Measurements from ENCODE around the gene RAB17. TPM values are rescaled to one million over a fixed set of nuclear protein-coding genes. Genes with fewer than 3 reads are reported as not detected.

RAB17 gene
- total and polyA plus RNA-seq, 2 of the 8 experiments (the other 6 are each of a cell fraction or from before 2014, with no cell fraction given) = 42.6 to 83.4 TPM

DNA sequence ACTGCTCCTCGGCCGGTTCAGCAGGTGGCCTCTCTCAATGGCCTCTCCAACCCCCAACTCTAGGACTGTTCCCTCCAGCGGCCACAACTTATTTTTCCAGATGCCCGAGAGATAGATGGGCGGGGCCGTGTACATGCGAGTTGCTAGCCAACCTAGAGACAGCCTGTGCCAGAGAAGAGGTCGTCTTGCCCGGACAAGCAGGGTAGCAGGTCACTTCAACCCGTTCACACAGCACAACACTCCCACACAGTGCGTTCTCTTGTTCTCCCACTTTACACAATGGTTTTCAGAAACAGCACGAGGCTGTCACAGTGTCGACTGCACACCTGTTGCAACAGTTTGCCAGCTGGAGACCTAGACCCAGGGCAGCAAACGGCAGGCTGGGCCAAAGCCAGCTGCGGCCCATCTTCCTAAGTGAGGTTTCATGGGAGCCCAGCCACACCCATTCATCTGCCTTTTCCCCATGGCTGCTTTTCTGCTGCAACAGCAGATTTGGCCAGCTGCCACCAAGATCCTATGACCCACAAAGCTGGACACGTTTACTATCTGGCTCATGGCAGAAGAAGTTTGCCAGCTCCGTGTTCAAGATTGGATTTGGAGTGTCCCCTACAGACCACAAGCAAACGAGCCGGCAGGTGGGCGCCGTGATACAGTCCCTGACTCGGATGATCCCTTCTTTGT, 31.4 kb downstream of the RAB17 start:
- no peak overlapping the region for H2AFZ ChIP-seq (ENCODE audit: low read length)
- no peak overlapping the region for H4K91ac ChIP-seq (replicated peaks; ENCODE audit: insufficient read length, low read length)
- H3K23ac ChIP-seq (ENCODE audit: insufficient read length) = no peak overlapping the region
- H3K9me3 ChIP-seq (ENCODE audit: insufficient read depth in 2 of 2, low read depth in 1 of 2, low read length in 1 of 2) = peaks cover 4% of the 10 kb centered on the region in 2 experiments; a peak in 3 of 4 replicates
- no peak overlapping the region; the same call in 1 of the 2 replicates for H3K18ac ChIP-seq (ENCODE audit: extremely low read depth, low read length)
- no peak overlapping the region for H3K4me2 ChIP-seq (ENCODE audit: insufficient read depth in 1 of 2, low read depth in 2 of 2, low read length in 2 of 2)
- 88% methylated on average over 21 of the region's 22 CpGs; no CpG with 5 or more reads in 1 of the 2 experiments for WGBS, 2 experiments (ENCODE audit: extremely low coverage in 1 of 2, insufficient coverage in 1 of 2, insufficient read length in 1 of 2, insufficient replicate concordance in 2 of 2, low coverage in 1 of 2, low lambda C conversion rate in 2 of 2, missing lambda C conversion rate in 1 of 2)
- no peaks in the 10 kb centered on the region; a peak in 1 of 7 replicates for H3K27me3 ChIP-seq (replicated peaks in 1 of 4; ENCODE audit: control insufficient read depth in 3 of 4, extremely low read depth in 1 of 4, insufficient read depth in 3 of 4, low read length in 3 of 4)
- H3K27ac ChIP-seq (ENCODE audit: low read depth, low read length) = no peak overlapping the region
- H3K79me1 ChIP-seq (ENCODE audit: low read depth, low read length) = no peaks in the 10 kb centered on the region
- no peak overlapping the region for H2BK12ac ChIP-seq (ENCODE audit: low read depth, low read length)
- no peak overlapping the region for H4K5ac ChIP-seq (ENCODE audit: insufficient read length, low read depth, low read length)
- H2AK5ac ChIP-seq (ENCODE audit: low read depth, low read length) = no peak overlapping the region
- H2BK5ac ChIP-seq (ENCODE audit: low read depth, low read length) = no peak overlapping the region
- no peaks in the 10 kb centered on the region for H4K20me1 ChIP-seq (replicated peaks in 1 of 2; ENCODE audit: control insufficient read depth in 1 of 2, insufficient read depth in 2 of 2, low read length in 2 of 2)
- no peak overlapping the region for H2BK20ac ChIP-seq (ENCODE audit: low read length)
- no peaks in the 10 kb centered on the region for H3K23me2 ChIP-seq (ENCODE audit: low read depth, low read length)
- H2BK120ac ChIP-seq (replicated peaks; ENCODE audit: low read depth, low read length) = no peak overlapping the region
- ChIA-PET CTCF (ENCODE audit: partially characterized antibody) (interaction anchor here (0.6 to 5.6 kb wide), 6 partner anchors 7 to 406 kb away, joined by 3 to 25 read pairs (median 4); no protein-coding TSS in a partner anchor), POLR2A (ENCODE audit: partially characterized antibody) (interaction anchor here (1.0 kb wide), 1 partner anchor 10 kb away, joined by 3 read pairs; no protein-coding TSS in a partner anchor)
- H3K4ac ChIP-seq (replicated peaks; ENCODE audit: insufficient read length, low read depth, low read length) = no peak overlapping the region
- no peak overlapping the region for H3K14ac ChIP-seq (ENCODE audit: insufficient read length)
- no peak overlapping the region for H3K9ac ChIP-seq (replicated peaks in 1 of 4; ENCODE audit: extremely low read depth in 1 of 4, low read depth in 3 of 4, low read length in 3 of 4)
- H3K56ac ChIP-seq (replicated peaks; ENCODE audit: insufficient read length, low read depth, low read length) = no peak overlapping the region
- no peak overlapping the region for H2BK15ac ChIP-seq (ENCODE audit: low read length)
- H3K79me2 ChIP-seq (ENCODE audit: control insufficient read depth in 1 of 2, insufficient read depth in 2 of 2, low read length in 2 of 2) = no peaks in the 10 kb centered on the region
- no peak overlapping the region for H3K4me3 ChIP-seq (ENCODE audit: extremely low read depth in 1 of 4, insufficient read depth in 2 of 4, low read depth in 3 of 4, low read length in 4 of 4)
- H4K8ac ChIP-seq (ENCODE audit: extremely low read depth, insufficient read depth, low read length) = no peak overlapping the region
- H3K36me3 ChIP-seq (ENCODE audit: control insufficient read depth in 2 of 4, insufficient read depth in 4 of 4, low read length in 3 of 4) = peaks cover 0 to 11% (median 5%) of the 10 kb centered on the region in 4 experiments; a peak in 2 of 8 replicates
- DNase-seq (ENCODE audit: low read depth in 1 of 2, low spot score in 2 of 2) (no peak), FAIRE-seq (no peak)
- no peaks in the 10 kb centered on the region for H3K4me1 ChIP-seq (replicated peaks in 1 of 4; ENCODE audit: control insufficient read depth in 3 of 4, insufficient read depth in 4 of 4, low read length in 3 of 4)
- TF ChIP-seq, protein P1, sequence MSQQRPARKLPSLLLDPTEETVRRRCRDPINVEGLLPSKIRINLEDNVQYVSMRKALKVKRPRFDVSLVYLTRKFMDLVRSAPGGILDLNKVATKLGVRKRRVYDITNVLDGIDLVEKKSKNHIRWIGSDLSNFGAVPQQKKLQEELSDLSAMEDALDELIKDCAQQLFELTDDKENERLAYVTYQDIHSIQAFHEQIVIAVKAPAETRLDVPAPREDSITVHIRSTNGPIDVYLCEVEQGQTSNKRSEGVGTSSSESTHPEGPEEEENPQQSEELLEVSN (IDR thresholded peaks at IDR 0.05) = no peak
- TF ChIP-seq MAFK (IDR thresholded peaks at IDR 0.05; ENCODE audit: low read depth, low read length) = no peak

All from H1 (cell line).